HFF-Myc (cell line): ENCODE results near the gene GTF2H1.

Experiments
- DNase-seq: peaks from one replicate; pipeline ENCODE4 v3.0.0-alpha.2; 2011; ENCODE audit warnings: low read depth; ENCODE audit errors: extremely low read depth
- H3K4me3 ChIP-seq: replicated peaks from 2 replicates; pipeline ENCODE4 v1.5.1; 2011; ENCODE audit warnings: low read depth, mild to moderate bottlenecking, control low read depth, low read length
- CTCF ChIP-seq: IDR thresholded peaks from 2 replicates; pipeline ENCODE4 v1.5.1; 2012; ENCODE audit warnings: mild to moderate bottlenecking, low read depth, low read length, control low read depth; ENCODE audit errors: missing control alignments

The GTF2H1 gene

GRCh38 chr11:18310800-18311340 lies 11.5 kb upstream of the GTF2H1 start:
- DNase-seq: no peak
- no peak overlapping the region for H3K4me3 ChIP-seq
- TF ChIP-seq CTCF: no peak

DNA sequence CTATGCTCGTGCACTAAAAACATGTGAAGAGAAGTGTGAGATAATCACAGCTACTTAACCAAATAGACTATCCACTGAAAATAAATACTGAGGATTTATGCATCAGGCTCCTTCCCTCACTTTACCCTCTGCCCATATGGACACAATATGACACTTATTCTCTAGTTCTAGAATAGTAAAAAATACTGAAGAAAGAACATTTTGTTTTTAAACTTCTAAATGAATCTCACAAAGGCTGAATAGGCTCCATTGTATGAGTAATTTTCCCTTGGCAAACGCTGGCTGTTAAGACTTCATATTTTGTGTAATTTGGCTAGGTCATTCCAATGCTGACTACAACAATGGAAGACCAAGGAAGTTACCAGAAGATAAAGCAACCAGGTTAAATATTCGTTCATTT lies 10.4 kb upstream of the GTF2H1 start:
- no peak overlapping the region for H3K4me3 ChIP-seq
- TF ChIP-seq CTCF: no peak
- DNase-seq: no peak

DNA sequence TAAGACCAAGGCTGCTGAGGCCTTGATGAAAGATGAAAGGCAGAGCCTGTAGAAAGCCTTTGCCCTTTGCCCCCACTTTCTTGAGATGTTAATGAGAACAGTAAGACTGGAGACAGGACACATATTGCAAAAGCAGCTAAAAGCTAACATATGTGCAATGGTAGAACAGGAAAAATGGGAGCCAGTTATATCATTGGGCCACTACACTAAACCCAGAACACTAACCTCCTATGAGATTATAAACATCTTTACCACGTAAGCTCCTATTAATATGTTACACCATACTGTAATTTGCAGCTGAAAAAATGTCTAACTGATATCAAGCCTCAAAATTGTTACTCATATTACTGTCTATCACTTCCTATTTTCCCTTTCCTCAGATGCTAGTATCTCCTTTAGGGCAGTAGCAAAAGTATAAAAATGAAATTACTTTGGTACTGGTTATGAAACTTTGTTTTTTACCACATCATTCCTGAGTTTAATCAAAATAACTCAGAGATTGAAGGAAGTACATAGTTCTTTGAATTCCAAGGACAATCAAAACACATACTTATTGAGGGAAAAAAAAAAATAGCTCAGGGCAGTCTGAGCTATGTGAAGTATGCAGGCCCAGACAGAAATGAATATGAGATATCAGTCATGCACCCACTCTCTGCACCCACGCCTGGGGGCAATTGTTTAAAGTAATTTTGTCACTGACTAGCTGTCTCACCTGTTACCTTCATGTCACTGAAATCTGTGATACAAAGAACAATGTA lies 9.5 kb upstream of the GTF2H1 start:
- DNase-seq: peak; percentile 27
- TF ChIP-seq CTCF: no peak
- no peak overlapping the region for H3K4me3 ChIP-seq

GRCh38 chr11:18313965-18314763 lies 8.2 kb upstream of the GTF2H1 start:
- DNase-seq: no peak

GRCh38 chr11:18314784-18315523 lies 7.4 kb upstream of the GTF2H1 start:
- no peak for TF ChIP-seq CTCF
- no peak overlapping the region for H3K4me3 ChIP-seq
- no peak for DNase-seq

More at GRCh38 chr11:18313965-18314763, 8.2 kb upstream of the GTF2H1 start:
- H3K4me3 ChIP-seq: no peak overlapping the region
- TF ChIP-seq CTCF: no peak

DNA sequence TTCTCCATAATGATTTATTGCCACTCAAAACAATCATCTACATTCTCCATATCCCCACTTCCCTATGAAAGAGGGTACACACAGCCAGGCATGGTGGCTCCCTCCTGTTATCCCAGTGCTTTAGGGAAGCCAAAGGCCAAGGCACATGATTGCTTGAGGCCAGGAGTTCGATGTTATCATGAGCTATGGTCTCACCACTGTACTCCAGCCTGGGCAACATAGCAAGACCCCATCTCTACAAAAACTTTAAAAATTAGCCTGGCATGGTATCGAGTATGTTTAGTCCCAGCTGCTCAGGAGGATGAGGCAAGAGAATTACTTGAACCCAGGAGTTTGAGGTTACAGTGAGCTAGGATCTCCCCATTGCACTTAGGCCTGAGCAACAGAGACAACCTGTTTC lies 6.5 kb upstream of the GTF2H1 start:
- H3K4me3 ChIP-seq: no peak overlapping the region
- no peak for TF ChIP-seq CTCF
- DNase-seq: no peak
